ENCODE measurements around the gene KIF16B. TPM values are rescaled to one million over a fixed set of nuclear protein-coding genes. Genes with fewer than 3 reads are reported as not detected.

The KIF16B gene
- total RNA-seq, 1 experiment from 2014 or later = 7.0 TPM

GRCh38 chr20:16284385-16285100 is 288.7 kb downstream of the KIF16B start:
- BruUV-seq (replicated peaks) = no TSS peak

More at GRCh38 chr20:16284385-16285100, 288.7 kb downstream of the KIF16B start:
- no peak overlapping the region for H2AFZ ChIP-seq (ENCODE audit: low read depth, low read length, poor library complexity, severe bottlenecking)
- no peaks in the 10 kb centered on the region for H3K4me1 ChIP-seq (ENCODE audit: control insufficient read depth in 1 of 2, insufficient read depth in 2 of 2, low read length in 2 of 2)
- H3K9me3 ChIP-seq (ENCODE audit: control insufficient read depth in 1 of 2, insufficient read depth in 1 of 2, low read depth in 1 of 2, low read length in 2 of 2) = no peaks in the 10 kb centered on the region
- no peak overlapping the region for H3K9ac ChIP-seq (ENCODE audit: low read length)
- no peak overlapping the region for H3K27ac ChIP-seq (ENCODE audit: low read depth, low read length)
- TF ChIP-seq MAX (IDR thresholded peaks at IDR 0.05) (no peak), POLR2A (IDR thresholded peaks at IDR 0.05; ENCODE audit: borderline replicate concordance, extremely low read depth, insufficient read depth, insufficient read length) (no peak), ELF1 (IDR thresholded peaks at IDR 0.05; ENCODE audit: borderline replicate concordance, low read depth) (no peak), SP1 (IDR thresholded peaks at IDR 0.05; ENCODE audit: low read depth) (no peak), CTCF (IDR thresholded peaks at IDR 0.05 in 2 of 3, conservative IDR thresholded peaks at IDR 0.05 in 1 of 3; ENCODE audit: borderline replicate concordance in 1 of 3, insufficient read depth in 1 of 3, low read depth in 2 of 3, low read length in 2 of 3) (no peak), ATF3 (IDR thresholded peaks at IDR 0.05) (no peak), EGR1 (IDR thresholded peaks at IDR 0.05; ENCODE audit: low read depth) (no peak), ZFX (IDR thresholded peaks at IDR 0.05) (no peak), ZNF274 (IDR thresholded peaks at IDR 0.05; ENCODE audit: low read depth, low read length) (no peak)
- intact Hi-C loops (cut with micrococcal nuclease) = loop anchor here (10.0 kb wide), 1 partner anchor 190 kb away; no protein-coding TSS in a partner anchor
- H3K4me3 ChIP-seq (replicated peaks in 1 of 2; ENCODE audit: low read depth in 1 of 2, low read length in 2 of 2) = no peak overlapping the region
- H3K36me3 ChIP-seq (ENCODE audit: control insufficient read depth in 1 of 2, insufficient read depth in 2 of 2, low read length in 2 of 2) = no peaks in the 10 kb centered on the region
- no peaks in the 10 kb centered on the region for H3K27me3 ChIP-seq (ENCODE audit: insufficient read depth, low read length)
- ATAC-seq = no peak
- H3K79me2 ChIP-seq (ENCODE audit: insufficient read depth, low read length) = no peaks in the 10 kb centered on the region
- CTCF ChIA-PET = no interaction called here
- no peak overlapping the region for H3K4me2 ChIP-seq (ENCODE audit: low read length)
- POLR2A ChIA-PET = no interaction called here
- DNase-seq (ENCODE audit: low read depth, low spot score) = no peak
- no peaks in the 10 kb centered on the region for H4K20me1 ChIP-seq (ENCODE audit: insufficient read depth)
- no peaks in the 10 kb centered on the region for H3K9me2 ChIP-seq (ENCODE audit: insufficient read depth)
- RAD21 ChIA-PET (ENCODE audit: low non-redundant PET in 1 of 2, low total read pairs in 2 of 2, uncharacterized antibody in 2 of 2, unreplicated experiment in 2 of 2) = no interaction called here
